ENCODE results near the gene THRA. TPM values are rescaled to one million over a fixed set of nuclear protein-coding genes. Genes with fewer than 3 reads are reported as not detected.

The THRA gene
- total and polyA plus RNA-seq, 2 of the 8 experiments (the other 6 are each of a cell fraction or from before 2014, with no cell fraction given): 6.4 to 10.2 TPM

- TF ChIP-seq JUND (IDR thresholded peaks at IDR 0.05; ENCODE audit: low read length) (no peak), SP2 (IDR thresholded peaks at IDR 0.05; ENCODE audit: low read length) (no peak), CHD2 (IDR thresholded peaks at IDR 0.05; ENCODE audit: low read length) (no peak), E2F6 (IDR thresholded peaks at IDR 0.05) (no peak), SP1 (IDR thresholded peaks at IDR 0.05; ENCODE audit: low read depth, low read length) (no peak), MAFK (IDR thresholded peaks at IDR 0.05; ENCODE audit: low read depth, low read length) (no peak)
These were observed 39.7 kb upstream of the THRA start (continued) for GRCh38 chr17:40022961-40023541.

Measured in H1 (cell line).